ENCODE results near the gene GASK1A.

DNA sequence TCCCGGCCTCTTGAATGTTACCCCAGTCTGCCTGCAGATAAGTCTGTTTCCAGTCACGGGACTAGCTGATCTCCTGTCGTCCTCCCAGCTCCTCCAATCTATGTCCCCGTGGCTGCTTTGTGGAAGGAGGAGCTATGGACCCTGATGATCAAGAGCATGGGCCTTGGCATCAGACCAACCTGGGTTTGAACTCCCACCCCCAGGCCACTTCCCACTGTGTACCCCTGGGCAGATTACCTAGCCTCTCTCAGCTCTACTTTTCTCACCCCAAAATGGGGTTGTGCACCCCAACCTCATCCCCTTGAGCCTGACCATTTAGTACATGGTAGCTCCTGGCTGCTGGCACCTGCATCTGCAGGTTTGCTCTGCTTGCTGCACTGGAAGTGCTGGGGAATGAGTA is 55.8 kb downstream of the GASK1A start:
- TF ChIP-seq FOXA1 (IDR thresholded peaks at IDR 0.05) (no peak), TAF1 (conservative IDR thresholded peaks at IDR 0.05) (no peak), GABPA (IDR thresholded peaks at IDR 0.05 in 1 of 2, conservative IDR thresholded peaks at IDR 0.05 in 1 of 2) (no peak)
- TF ChIP-seq, protein P1, sequence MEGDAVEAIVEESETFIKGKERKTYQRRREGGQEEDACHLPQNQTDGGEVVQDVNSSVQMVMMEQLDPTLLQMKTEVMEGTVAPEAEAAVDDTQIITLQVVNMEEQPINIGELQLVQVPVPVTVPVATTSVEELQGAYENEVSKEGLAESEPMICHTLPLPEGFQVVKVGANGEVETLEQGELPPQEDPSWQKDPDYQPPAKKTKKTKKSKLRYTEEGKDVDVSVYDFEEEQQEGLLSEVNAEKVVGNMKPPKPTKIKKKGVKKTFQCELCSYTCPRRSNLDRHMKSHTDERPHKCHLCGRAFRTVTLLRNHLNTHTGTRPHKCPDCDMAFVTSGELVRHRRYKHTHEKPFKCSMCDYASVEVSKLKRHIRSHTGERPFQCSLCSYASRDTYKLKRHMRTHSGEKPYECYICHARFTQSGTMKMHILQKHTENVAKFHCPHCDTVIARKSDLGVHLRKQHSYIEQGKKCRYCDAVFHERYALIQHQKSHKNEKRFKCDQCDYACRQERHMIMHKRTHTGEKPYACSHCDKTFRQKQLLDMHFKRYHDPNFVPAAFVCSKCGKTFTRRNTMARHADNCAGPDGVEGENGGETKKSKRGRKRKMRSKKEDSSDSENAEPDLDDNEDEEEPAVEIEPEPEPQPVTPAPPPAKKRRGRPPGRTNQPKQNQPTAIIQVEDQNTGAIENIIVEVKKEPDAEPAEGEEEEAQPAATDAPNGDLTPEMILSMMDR (IDR thresholded peaks at IDR 0.05; ENCODE audit: low read depth, low read length, missing input control), result no peak
